ENCODE data around the gene ZNF697.
A peak's percentile ranks its signal among the peaks of the same experiment; 100 is the strongest.
"Not testable (repeated sequence)": the region's sequence is repeated elsewhere in the genome, so short reads cannot be mapped to it uniquely, and the experiment has no call there.

ZNF697 gene

GRCh38 chr1:119647734-119648619, at the start of gene ZNF697:
Gene ZNF697 (minus strand): TSS chr1:119648266. CDS start chr1:119626100, 22,166 bp downstream.
- peak; percentile 36 for DNase-seq

DNA sequence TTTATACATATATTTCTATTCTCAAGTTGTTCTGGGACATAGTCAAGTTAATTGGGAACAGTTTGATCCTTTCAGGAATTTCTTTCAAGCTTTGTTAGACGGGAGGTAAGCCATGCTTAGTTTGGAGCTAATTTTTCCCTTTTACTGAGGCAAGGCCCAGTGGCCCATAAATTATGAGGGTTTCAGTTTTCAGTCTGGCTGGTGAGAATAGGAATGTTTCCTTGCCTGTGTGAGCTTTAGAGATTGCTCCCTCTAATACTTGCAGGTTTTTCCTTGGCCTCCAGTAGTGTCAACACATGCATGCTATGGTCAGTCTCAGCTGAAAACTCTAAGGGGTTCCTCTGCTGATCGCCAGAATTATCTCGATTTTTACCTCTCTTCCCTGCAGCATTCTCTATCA, 49.5 kb upstream of the ZNF697 start:
- DNase-seq, result no peak

DNA sequence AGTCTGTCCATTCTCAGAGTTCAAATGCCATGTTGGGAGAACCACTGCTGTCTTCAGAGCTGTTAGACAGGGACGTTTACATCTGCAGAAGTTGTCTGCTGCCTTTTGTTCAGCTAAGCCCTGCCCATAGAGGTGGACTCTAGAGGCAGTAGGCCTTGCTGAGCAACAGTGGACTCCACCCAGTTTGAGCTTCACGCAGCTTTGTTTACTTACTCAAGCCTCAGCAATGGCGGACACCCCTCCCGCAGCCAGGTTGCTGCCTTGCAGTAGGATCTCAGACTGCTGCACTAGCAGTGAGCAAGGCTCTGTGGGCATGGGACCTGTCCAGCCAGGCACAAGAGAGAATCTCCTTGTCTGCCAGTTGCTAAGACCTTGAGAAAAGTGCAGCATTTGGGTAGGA, 48.8 kb upstream of the ZNF697 start:
- DNase-seq, result not testable (repeated sequence)

GRCh38 chr1:119689511-119689910, 41.4 kb upstream of the ZNF697 start:
- DNase-seq, result no peak

DNA sequence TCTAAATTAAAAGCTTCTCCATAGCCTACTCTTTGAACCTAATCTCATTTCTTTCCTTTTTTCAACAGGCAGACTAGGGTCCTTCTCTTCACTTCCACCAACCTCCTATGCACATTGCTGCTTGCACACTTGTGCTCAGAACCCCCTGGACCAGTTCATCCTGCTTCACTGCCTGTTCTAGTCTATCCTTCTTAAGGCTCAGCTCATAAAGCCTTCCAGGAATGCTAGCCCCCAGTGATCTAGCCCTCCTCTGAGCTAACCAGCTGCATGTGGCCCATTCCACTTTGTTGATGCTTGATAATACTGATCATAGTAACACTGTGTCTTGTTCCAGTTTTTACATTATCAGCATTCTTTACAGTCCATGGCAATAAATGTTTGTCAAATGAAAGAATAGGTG, 40.7 kb upstream of the ZNF697 start:
- no peak for DNase-seq

DNA sequence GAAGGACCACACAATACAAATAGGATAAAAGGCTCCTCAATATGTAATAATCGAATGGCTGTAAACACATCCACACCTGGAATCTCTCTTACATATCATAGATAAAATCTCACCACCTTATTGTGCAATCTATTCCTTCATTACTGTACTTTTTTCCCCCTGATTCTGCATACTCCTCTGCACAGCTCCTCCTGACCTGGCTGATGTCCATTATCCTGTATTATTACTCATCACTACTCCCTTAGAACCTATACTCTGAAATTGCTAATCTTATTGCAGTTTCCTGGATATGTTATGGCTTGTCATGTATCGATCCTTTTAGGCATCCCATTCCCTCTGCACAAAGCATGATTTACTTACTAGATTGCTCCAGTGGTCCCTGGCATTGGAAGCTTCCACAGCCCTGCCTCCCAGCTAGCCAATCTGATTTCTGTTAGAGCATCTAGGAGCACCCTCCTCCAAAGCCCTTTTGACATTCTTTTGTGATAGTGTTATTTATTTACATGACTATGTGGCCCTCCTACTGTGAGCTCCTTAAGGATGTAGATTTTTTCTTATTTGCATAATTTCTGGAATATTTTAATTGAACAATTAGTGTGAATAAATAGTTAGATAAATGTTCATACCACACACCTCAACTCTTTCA, 39.5 kb upstream of the ZNF697 start:
- DNase-seq, result no peak

GRCh38 chr1:119686661-119687060, 38.6 kb upstream of the ZNF697 start:
- no peak for DNase-seq

DNA sequence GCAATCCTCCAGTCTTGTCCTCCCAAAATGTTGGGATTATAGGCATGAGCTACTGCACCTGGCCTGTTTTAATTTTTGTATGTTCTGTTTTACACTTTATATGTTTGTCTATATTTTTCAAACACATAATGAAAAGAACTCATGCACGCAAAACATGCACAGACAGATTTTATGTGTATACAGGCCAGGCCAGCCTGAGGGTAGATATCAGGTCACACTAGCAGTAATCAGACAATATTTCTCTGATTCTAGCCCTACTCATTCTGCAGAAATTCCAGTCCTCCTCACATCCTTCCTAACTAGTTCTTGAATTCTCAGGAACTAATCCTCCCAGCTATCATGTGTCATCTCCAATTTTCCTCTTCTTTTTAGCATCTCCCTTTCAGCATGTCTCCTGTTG, 35.8 kb upstream of the ZNF697 start:
- DNase-seq, result no peak

- no peak for DNase-seq
Measured at GRCh38 chr1:119682141-119682540, 34.1 kb upstream of the ZNF697 start.

GRCh38 chr1:119681560-119681959, 33.5 kb upstream of the ZNF697 start:
- DNase-seq, result no peak

DNA sequence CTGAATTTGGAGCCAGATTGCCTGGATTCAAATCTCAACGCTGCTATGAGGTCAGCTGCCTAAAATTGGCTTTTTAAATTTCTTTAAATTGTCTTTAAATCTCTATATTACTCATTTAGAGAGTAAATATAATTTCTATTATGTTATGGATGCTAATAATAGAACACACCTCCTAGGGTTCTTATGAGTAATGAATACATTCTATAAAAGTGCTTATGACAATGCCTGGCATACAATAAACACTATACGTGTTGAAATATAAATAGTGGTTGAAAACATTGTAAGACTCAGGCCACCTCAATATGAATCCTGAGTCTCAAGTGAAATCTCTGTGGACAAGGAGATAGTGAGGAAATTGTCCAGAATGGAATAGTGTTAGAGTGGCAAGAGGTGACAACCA, 32.7 kb upstream of the ZNF697 start:
- DNase-seq, result no peak

- no peak for DNase-seq
Measured at GRCh38 chr1:119680193-119680592, 32.1 kb upstream of the ZNF697 start.

DNA sequence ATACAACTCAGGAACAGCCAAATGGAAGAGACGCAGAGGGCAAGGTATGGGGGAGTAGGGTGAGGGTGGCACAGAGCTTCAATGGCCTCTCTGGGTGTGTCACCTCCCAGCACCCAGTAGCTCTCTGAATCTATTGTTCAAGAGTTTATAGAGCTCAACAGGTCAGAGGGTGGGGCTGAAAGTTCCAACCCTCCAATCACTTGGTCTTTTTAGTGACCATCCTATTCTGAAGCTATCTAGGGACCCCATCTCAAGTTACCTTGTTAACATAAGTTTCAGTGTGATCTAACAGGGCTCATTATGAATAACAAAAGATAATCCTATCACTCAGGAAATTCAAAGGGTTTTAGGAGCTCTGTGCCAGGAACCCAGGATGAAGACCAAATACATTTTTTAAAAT, 31.2 kb upstream of the ZNF697 start:
- DNase-seq, result no peak

GRCh38 chr1:119676571-119677206, 28.6 kb upstream of the ZNF697 start:
- DNase-seq, result no peak

DNA sequence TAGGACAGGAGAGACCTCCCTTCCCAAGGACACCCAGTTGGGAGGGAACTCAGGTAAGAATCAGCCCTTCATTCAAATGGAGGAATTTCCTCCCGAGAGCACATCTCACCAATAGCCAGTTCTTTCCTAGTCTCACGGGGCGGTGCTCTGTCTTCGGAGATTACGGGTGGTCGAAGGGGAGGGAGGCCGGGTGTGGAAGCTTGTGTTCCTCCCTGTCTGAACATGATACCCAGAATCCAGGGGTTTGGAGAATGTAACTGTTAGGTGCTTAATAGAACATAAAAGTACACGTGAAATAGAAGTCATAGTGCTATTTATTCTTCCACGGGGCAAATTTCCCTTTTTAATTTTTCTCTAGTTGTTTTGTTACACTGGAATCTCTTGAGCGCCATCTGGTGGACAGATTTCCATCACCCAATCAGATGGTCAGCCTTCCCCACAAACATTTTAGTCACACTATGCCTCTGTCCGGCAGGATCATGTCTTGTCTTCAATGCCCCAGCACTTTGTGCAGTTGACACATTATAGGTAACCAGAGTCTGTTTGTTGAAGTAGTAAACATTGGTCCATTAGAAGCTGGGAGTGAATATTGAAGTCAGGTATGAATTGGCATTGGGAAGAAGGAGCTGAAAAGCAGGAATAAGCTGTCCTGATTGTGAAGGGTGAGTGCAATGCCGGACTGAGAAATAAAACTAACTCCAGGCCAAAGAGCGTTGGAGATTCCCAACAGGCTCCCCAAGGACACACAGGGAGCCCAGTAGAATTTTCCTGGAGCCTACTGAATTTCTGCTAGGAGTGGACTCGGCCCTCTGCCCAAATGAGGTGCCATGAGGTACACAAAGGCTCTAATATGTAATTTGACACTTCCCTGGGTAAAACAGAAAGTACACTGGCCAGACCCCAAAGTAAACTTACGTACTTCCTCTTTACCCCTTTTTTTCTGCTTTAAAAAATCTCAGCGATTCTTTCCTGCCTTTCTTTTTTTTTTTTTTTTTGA, 27.6 kb upstream of the ZNF697 start:
- peak; percentile 74 for DNase-seq

DNA sequence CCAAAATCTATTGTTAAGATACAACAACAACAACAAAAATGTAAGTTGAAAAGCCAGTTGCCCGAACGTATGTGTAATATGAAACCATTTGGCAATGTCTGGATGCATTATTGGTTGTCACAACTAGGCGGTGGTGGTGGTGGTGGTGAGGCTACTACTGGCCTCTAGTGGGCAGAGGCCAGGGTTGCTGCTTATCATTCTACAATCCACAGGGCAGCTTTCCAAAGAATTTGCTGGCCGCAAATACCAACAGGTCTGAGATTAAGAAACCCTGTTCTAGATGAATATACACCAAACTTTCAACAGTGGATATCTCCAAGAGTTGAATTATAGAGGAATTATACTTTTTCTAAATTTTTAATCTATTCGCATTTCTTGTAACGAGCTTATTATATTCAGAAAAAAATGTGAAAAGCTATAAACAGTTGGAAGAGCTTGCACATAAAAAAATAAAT, 26.8 kb upstream of the ZNF697 start:
- DNase-seq, result peak; percentile 7

- no peak for DNase-seq
Measured at GRCh38 chr1:119674111-119674526, 26.1 kb upstream of the ZNF697 start.

DNA sequence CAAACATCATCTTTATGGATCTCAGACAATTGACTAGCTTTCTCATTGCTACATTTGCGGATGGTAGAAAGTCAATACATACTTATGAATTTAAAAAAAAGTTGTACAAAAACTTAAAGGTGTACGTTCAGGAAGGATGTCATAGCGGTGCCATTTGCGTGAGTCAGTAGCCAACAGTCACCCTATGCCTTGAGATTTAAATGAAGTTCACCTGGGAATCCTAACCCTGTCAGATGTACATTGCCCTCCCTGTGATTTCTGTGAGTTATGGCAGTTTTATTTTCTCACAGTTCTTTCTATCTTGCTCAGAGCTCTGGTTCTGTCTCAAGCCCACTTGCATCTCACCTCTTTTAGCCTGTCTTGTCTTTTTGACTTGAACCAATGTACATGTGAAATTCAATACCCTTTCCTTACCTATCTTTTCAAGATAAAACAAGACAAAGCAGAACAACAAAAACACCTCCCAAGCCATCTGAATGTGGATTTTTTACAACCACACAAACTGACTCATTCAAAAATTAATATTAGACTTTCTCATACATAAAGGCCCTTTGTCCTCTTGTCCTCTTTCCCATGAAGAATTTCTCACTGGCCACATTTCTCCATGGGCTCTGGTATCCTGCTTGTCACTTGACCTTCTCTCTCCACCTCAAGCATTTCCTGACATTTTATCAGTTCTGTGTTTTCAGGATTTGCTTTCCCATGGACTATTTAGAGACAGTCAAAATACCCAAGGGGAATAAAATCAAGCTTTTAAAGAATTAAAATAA, 25.3 kb upstream of the ZNF697 start:
- no peak for DNase-seq

DNA sequence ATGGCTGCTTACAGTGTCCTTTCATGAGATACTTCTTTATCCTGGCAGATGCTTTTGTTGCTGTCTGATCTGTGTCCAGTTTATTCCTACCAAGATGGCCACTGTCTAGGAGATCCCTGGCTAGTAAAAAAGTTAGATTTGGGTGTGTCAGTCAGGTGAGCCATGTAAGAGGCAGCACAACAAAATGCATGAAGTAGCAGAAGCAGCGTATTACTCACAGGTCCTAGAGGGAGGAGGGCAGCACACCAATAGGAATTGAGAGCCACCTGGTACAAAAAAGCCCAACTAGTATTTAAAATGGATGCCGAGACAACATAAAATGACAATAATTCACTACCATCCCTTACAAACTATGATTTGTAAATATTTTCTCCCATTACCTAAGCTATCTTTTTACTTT, 22.8 kb upstream of the ZNF697 start:
- no peak for DNase-seq

DNA sequence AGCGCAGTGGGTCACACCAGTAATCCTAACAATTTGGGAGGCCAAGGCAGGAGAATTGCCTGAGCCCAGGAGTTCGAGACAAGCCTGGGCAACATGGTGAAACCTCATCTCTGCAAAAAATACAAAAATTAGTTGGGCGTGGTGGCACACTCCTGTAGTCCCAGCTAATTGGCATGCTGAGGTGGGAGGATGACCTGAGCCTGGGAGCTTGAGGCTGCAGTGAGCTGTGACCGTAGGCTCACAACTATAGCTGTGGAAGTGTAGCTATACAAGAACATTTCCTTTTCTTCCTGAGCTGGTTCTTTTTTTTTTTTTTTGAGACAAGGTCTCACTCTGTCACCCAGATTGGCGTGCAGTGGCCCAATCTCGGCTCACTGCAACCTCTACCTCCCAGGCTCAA, 19.1 kb upstream of the ZNF697 start:
- DNase-seq, result no peak

- DNase-seq, result no peak
Measured at GRCh38 chr1:119664067-119664466, 16.0 kb upstream of the ZNF697 start.

DNA sequence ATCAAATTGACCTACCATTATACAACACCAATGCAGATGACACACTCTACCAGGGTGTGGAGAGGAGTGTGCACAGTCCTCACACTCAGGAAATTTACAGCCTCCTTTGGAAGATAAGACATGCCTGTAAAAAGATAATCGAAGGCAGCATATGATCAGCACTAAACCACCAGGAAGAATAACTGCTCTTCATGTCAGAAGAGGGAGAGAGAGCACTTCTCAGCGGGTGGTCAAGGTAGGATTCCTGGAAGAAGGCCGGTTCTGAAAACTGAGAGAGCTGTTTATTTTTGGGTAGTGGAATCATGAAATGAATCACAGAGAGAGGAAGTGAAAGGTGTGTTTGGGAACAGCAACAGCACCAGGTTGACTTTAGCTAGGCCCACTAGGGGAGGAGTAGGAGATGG, 14.0 kb upstream of the ZNF697 start:
- DNase-seq, result no peak
